GM18526 (cell line): Measurements from ENCODE around the gene FAM81B.

ENCODE experiments used
- POLR2A ChIP-seq: IDR thresholded peaks from 3 replicates; pipeline ENCODE4 v1.6.1; 2011; ENCODE audit not compliant: insufficient read length; ENCODE audit errors: extremely low read depth

FAM81B gene, protein sequence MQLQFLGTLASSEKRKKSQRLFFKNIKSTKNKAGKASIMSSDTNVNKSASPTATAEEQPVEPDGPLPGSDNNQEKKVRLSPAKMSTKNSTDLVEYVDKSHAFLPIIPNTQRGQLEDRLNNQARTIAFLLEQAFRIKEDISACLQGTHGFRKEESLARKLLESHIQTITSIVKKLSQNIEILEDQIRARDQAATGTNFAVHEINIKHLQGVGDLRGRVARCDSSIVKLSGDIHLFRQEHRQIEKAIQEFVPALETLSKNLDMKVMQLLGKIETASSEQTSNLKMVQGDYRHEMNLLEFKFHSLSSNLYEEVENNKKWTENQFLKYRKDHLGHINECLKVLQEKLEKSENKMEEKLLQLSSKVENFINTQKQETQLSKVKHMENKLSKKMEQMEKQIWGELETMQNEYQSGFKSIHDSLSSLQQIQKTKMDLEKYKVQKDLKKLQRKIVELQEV

DNA sequence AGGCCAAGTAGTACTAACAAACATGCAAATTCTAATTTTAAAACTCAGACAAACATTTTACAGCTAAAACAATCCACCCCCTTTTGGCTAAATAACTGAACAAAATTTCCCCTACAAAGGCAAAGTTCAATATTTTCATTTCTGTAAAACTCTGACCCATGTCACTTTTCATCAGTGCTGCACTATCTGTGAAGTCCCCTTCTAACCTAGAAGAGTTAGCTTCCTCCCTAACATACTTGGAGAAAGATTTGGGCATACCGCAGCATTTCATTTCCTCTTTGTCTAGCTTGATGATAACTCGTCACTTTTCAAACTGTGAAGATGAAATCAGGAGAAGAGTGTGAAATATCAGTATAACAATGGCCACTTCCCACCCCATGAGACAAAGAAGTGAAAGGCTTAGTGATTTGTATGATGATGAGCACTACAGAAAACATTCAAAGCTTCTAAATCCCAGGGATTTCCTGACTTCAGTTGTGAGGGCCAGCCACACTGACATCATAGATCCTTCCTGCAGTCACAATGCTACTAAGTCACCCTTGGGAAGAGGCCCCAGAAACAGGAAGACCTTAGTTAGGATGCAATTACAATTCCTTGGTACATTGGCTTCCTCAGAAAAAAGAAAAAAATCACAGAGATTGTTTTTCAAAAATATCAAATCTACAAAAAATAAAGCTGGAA, at the start of gene FAM81B:
Gene FAM81B, plus strand, starts transcription at position 555 of the 681 bp plus-strand sequence. Its CDS starts 24 bp downstream, at position 579.
- TF ChIP-seq POLR2A: no peak

DNA sequence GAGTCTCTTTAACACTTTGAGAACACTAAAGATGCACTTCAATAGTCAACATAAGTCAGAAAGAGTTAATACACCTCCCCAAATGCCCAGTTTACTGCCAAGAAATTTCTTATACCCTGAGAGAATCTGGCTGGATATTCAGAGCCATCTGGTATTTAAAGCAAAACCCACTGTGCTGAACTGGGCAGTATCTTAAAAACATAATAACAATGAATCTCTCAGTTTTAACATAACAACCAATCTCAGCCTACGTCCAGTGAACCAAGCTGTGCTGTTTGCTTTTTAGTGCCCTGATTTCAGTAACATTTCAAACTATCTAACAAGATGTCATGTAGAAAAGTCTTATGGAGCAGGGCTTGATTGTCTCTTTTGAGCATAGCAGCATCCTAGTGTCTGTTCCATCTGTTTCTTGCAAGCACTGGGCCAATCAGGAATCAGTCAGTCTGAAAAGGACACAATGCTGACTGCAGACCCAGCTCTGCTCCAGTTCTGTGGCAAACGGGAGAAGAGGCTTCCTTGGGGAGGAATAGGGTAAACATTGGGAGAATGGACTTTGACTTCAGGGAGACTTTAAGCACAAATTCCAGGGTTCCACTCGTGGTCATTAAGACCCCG, 43.6 kb upstream of the FAM81B start:
- no peak for TF ChIP-seq POLR2A

DNA sequence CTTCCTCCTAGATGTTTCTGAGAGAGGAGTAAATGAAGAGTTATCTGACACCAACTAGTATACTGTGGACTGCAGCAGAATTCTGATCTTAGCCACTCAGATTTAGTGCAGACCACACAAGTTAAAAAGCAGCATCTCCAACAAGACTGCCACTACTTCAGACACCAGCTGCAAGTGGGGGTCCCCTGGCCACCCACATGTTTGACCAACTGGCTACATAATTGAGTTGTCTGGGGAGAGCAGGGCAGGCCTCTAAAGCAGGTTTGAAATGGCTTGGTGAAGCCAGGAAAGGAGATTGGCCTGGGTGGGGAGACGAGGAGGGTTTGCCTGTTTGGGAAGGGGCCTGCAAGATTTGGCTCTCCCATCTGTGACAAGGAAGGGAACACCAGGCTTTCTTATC, 40.5 kb upstream of the FAM81B start:
- TF ChIP-seq POLR2A: no peak

DNA sequence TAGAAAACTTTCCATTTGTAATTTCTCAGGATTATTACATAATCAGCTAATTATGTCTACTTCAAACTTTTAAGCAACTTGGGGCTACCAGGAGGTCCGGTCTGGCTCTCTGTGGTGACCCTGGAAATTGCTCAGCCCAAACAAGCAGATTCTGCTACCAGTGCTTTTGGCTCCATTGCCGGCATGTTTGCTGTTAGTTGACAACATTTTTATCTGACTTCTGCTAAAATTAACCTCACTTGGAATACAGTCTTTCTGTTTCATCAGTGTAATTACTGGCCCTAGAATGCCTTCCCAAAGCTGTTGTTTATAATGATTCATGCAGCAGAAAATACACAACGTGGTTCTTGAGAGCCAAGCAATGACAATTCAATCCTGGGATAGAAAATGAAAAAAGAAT, 38.5 kb upstream of the FAM81B start:
- no peak for TF ChIP-seq POLR2A

DNA sequence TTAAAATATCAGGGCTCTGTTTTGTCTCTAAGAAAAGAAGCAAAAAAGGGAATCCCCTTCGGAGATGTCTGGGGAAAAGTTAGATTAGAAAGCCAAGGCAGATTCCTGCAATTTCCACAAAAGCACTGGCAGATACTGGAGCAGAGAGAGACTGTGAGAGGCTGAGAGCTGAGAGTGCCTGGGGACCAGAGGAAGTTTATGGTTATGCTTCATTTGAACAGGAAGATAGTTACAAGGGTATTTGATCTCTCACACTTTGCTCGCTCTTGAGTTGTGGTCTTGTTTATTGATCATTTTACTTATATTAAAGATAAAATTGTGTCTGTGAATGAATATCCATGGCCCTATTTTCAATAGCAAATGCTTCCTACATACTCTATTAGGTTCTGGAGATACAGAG, 32.8 kb upstream of the FAM81B start:
- TF ChIP-seq POLR2A: no peak

DNA sequence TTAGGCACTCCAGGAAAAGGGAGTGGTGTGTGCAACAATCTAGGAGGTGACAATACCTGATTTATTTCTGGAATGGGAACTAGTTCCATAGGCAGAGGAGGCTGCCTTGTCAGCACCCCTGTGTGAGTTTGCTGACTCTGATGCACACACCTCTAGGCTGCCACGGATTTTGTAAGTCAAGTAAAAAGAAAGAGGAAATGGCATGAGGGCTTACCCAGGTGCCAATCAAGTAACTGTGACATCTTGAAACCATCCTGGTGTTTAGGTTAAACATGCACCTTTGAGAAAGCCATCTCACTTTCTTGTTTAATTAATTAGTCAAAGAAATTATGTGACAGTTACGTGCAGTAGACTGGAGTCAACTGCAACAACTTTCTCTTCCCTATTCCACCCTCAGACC, 32.3 kb upstream of the FAM81B start:
- no peak for TF ChIP-seq POLR2A

DNA sequence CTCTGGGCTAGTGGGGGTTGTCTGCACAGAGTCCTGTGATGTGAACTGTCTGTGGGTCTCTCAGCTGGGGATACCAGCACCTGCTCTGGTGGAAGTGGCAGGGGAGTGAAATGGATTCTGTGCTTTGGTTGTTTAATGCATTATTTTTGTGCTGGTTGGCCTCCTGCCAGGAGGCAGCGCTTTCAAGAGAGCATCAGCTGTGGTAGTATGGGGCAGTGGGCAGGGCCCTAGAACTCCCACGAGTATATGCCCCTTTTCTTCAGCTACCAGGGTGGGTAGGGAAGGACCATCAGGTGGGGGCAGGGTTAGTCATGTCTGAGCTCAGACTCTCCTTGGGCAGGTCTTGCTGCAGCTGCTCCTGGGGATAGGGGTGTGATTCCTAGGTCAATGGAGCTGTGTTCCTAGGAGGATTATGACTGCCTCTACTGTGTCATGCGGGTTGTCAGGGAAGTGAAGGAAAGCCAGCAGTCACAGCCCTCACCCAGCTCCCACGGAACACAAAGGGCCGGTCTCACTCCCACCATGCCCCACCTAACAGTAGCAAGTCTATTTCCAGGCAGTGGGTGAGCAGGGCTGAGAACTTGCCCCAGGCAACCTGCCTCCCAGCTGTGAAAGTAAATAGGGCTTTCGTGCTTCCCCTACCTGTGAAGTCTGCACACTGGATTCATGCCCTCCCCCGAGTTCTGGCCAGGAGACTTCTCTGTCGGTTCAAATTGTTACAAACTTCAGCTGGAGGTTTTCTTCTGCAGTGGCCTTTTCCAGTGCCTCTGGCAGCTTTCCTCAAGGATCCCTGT, 25.7 kb upstream of the FAM81B start:
- no peak for TF ChIP-seq POLR2A

DNA sequence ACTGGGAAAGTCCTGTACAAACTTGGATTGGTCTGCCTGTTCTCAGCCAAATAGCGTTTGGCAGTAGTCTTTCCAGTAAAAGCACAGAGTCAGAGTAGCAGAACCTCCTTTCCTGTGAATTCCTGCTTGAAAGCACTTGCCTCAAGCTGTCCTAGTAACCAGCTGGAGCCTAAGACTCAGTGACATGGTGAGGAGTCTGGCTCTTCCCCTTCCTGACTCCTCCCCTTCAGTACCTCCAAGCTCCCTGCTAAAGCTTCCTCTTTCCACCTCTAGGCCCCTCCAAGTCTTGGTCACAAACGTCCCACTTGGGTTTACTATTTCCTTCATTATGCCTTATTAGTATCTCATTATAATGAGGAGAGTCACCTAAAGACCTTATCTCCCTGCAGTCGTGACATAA, 21.4 kb upstream of the FAM81B start:
- TF ChIP-seq POLR2A: no peak

DNA sequence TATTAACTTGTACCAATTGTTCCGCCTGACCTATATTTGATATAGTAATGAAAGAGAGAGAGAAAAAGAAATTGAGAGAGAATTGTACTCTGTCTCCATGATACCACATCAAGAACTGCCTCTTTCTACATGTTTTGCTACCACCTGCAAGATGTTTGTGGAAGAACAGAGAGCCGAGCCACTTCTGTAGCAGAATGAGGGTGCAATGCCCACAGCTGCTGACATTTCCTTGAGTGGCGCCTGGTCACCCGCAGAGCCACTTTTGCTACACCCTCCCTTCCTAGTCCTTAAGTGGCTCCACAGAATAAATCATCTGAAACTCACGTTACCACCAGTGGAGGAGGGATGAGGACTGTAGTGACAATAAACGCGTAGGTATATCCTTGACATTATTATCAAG, 17.1 kb upstream of the FAM81B start:
- no peak for TF ChIP-seq POLR2A

DNA sequence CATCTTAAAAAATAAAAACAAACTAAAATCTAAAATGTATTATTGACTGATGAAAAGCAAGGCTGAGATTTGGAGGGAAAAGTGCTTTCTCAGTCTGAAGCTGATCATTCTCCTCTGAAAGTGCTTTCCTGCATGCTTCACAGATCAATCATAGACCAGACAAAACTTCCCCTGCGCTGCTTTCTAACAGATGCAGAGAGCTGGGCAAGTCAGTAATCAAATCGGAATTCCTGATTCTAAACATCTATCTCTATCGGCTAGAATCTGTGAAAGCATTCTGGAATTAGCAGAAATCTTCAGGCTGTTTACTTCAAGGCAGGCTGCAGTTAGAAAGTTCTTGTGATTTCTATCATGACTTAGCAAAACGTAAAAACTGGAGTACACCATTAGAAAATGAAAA, 15.6 kb upstream of the FAM81B start:
- TF ChIP-seq POLR2A: no peak

DNA sequence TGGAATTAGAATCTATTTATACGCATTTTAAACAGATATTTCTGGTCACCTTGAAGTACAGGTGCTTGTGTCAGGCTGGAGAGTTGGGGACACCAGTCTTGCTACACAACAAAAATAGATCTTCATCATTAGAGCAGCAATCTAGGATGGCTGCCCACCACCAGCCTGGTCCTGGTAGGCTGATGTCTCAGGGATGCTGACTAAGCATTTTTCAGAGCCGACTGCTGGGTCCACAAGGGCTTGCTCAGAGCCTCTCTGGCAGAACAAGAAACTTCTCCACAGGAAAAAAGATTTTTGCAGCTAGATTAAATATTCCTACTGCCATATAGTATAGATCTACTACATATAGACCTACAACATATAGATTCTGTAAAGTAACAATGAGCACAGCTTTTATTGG, 12.0 kb upstream of the FAM81B start:
- no peak for TF ChIP-seq POLR2A

DNA sequence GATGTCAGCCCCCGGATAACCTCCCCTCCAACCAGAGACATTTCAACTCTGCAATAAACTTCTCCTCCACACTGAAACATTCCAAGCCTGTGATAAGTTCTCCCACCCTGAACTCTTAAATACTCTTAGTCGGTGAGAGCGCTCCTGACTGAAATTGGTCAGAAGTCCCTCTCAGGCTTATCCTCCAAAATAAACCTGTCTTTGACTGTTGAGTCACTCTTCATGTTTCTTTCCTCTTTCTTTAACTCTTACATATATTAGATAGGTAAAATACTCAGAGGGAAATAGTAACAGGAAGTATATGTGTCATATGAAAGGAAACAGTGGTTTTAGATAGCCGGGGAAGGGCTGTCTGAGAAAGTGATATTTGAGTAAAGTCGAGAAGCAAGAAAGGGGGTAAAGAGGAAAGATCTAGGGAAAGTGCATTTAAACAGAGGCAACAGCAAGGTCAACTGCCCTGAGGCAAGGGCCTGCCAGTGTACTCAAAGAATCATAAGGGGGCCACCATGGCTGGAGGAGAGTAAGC, 11.0 kb upstream of the FAM81B start:
- no peak for TF ChIP-seq POLR2A

DNA sequence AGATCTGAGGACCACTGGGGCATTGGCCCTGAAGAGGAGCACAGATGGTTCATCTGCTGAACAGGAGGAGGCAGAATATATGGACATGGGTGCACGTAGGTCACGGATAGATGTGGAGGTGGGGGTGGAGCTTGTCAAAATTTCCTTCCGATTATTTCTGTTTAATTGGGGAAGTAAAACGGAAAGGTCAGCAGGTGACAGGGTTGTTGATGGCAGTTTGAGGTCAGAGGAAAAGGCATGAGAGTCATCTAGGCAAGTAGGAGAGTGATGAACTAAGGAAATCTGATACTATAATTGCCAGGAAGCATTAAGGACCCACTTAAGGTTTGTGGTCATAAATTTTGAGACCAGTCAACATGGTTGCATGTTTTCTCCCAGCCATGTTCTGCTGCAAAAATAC, 8.4 kb upstream of the FAM81B start:
- TF ChIP-seq POLR2A: no peak

DNA sequence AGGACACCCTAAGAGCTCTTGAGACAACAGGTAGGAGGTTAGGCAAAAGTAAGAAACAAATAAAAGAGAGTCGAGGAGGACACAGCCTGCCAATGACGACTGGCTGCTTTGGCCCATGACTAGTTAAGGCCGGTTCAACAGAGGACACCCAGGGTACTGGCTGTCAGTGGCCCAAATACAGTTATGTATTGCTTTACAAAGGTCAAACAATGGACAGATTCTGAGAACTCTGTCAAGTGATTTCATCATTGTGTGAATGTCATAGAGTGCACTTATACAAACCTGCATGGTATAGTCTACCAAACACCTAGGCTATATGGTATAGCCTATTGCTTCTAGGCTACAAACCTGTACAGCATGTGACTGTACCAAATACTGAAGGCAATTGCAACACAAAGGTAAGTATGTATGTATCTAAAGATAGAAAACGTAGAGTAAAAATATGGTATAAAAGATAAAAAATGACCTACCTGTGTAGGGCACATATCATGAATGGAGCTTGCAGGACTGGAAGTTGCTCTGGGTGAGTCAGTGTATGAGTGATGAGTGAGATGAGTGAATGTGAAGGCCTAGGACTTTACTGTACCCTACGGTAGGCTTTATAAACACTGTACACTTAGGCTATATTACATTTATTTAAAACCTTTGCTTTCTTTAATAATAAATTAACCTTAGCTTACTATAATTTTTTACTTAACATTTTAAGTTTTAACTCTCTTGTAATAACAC, 6.5 kb upstream of the FAM81B start:
- no peak for TF ChIP-seq POLR2A
